GM12878 (cell line): Measurements from ENCODE around the gene CNTNAP2.

ENCODE experiments used
- CBX3 ChIP-seq: fragments of 200-600 bp; sonication (generic); IDR thresholded peaks from 2 replicates; pipeline ENCODE4 v1.6.1; 2016; ENCODE audit warnings: low read depth, borderline replicate concordance
- DPF2 ChIP-seq: fragments of 450-650 bp; IDR thresholded peaks from 2 replicates; pipeline ENCODE4 v1.6.1; 2017; ENCODE audit warnings: mild to moderate bottlenecking
- FOXM1 ChIP-seq: IDR thresholded peaks from 2 replicates; pipeline ENCODE4 v1.6.1; 2012; ENCODE audit warnings: low read depth, mild to moderate bottlenecking, inconsistent platforms, low read length, moderate library complexity
- JUNB ChIP-seq: IDR thresholded peaks from 2 replicates; pipeline ENCODE4 v1.6.1; 2016; ENCODE audit warnings: antibody characterized with exemption, mild to moderate bottlenecking
- NFYA ChIP-seq: IDR thresholded peaks from 2 replicates; pipeline ENCODE4 v1.6.1; 2011; ENCODE audit warnings: low read depth, mild to moderate bottlenecking, low read length, improper control_type of control experiment, borderline replicate concordance
- POLR2A ChIP-seq: IDR thresholded peaks from 2 replicates; pipeline ENCODE4 v1.6.1; 2011; ENCODE audit warnings: low read depth, mild to moderate bottlenecking, low read length
- POLR2AphosphoS2 ChIP-seq: IDR thresholded peaks from 2 replicates; pipeline ENCODE4 v1.6.1; 2011; ENCODE audit warnings: low read depth, mild to moderate bottlenecking, low read length, improper control_type of control experiment, moderate library complexity
- RELA ChIP-seq: fragments of 450-650 bp; IDR thresholded peaks from 2 replicates; pipeline ENCODE4 v1.8.0; 2014; ENCODE audit warnings: borderline replicate concordance; ENCODE audit not compliant: partially characterized antibody
- SUZ12 ChIP-seq: fragments of 200-600 bp; sonication (generic); IDR thresholded peaks from one replicate; pipeline ENCODE4 v1.6.1; 2018; ENCODE audit warnings: antibody characterized with exemption, mild to moderate bottlenecking; ENCODE audit not compliant: unreplicated experiment
- ZNF207 ChIP-seq: fragments of 450-650 bp; IDR thresholded peaks from 2 replicates; pipeline ENCODE4 v1.6.1; 2014; ENCODE audit warnings: antibody characterized with exemption, mild to moderate bottlenecking, borderline replicate concordance
- TF ChIP-seq, protein P1 (sequence below): IDR thresholded peaks from 2 replicates; pipeline ENCODE4 v1.6.1; 2011; ENCODE audit warnings: mild to moderate bottlenecking, low read depth, low read length, moderate library complexity; ENCODE audit not compliant: insufficient replicate concordance
- TF ChIP-seq, protein P2 (sequence below): IDR thresholded peaks from 2 replicates; pipeline ENCODE4 v1.6.1; 2012; ENCODE audit warnings: mild to moderate bottlenecking, low read depth, low read length
- TF ChIP-seq, protein P3 (sequence below), 3 experiments: IDR thresholded peaks in 2 of 3; conservative IDR thresholded peaks in 1 of 3; 2 replicates each; pipeline ENCODE4 v1.5.1; 2011; ENCODE audit warnings: low read depth in 3 of 3, low read length in 3 of 3, mild to moderate bottlenecking in 3 of 3, control low read depth in 2 of 3, moderate library complexity in 2 of 3, inconsistent platforms in 1 of 3, mixed read lengths in 1 of 3; ENCODE audit not compliant: control insufficient read depth in 2 of 3, insufficient read depth in 1 of 3; ENCODE audit errors: extremely low read depth in 1 of 3
- TF ChIP-seq, protein P4 (sequence below): IDR thresholded peaks from 2 replicates; pipeline ENCODE4 v1.6.1; 2011; ENCODE audit warnings: low read depth, low read length, improper control_type of control experiment, borderline replicate concordance

DNA sequence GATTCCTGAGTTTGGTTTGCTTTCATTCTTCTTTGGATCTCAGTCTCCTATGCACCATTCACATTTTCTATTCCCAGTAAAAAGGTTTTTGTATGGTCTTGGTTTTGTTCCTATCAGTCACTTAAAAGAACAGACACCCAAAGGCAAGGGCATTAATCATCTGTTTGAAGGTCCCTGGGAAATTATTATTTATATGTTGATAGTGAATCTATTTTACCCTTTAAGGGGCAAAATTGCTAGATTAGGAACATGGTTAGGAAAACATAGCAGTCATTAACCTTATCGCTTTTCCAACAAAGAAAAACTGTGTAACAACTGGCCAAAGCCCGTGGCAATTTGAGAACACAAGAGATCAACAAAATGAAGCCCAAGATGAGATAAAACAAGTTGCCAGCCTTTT is 1327.3 kb downstream of the CNTNAP2 start:
- TF ChIP-seq FOXM1 (no peak), CBX3 (no peak), POLR2AphosphoS2 (no peak), NFYA (no peak), POLR2A (no peak), RELA (no peak), ZNF207 (no peak), DPF2 (no peak), SUZ12 (no peak), JUNB (no peak)
- TF ChIP-seq, protein P1, sequence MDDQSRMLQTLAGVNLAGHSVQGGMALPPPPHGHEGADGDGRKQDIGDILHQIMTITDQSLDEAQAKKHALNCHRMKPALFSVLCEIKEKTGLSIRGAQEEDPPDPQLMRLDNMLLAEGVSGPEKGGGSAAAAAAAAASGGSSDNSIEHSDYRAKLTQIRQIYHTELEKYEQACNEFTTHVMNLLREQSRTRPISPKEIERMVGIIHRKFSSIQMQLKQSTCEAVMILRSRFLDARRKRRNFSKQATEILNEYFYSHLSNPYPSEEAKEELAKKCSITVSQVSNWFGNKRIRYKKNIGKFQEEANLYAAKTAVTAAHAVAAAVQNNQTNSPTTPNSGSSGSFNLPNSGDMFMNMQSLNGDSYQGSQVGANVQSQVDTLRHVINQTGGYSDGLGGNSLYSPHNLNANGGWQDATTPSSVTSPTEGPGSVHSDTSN = no peak
- TF ChIP-seq, protein P2, sequence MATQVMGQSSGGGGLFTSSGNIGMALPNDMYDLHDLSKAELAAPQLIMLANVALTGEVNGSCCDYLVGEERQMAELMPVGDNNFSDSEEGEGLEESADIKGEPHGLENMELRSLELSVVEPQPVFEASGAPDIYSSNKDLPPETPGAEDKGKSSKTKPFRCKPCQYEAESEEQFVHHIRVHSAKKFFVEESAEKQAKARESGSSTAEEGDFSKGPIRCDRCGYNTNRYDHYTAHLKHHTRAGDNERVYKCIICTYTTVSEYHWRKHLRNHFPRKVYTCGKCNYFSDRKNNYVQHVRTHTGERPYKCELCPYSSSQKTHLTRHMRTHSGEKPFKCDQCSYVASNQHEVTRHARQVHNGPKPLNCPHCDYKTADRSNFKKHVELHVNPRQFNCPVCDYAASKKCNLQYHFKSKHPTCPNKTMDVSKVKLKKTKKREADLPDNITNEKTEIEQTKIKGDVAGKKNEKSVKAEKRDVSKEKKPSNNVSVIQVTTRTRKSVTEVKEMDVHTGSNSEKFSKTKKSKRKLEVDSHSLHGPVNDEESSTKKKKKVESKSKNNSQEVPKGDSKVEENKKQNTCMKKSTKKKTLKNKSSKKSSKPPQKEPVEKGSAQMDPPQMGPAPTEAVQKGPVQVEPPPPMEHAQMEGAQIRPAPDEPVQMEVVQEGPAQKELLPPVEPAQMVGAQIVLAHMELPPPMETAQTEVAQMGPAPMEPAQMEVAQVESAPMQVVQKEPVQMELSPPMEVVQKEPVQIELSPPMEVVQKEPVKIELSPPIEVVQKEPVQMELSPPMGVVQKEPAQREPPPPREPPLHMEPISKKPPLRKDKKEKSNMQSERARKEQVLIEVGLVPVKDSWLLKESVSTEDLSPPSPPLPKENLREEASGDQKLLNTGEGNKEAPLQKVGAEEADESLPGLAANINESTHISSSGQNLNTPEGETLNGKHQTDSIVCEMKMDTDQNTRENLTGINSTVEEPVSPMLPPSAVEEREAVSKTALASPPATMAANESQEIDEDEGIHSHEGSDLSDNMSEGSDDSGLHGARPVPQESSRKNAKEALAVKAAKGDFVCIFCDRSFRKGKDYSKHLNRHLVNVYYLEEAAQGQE = no peak
- TF ChIP-seq, protein P3, sequence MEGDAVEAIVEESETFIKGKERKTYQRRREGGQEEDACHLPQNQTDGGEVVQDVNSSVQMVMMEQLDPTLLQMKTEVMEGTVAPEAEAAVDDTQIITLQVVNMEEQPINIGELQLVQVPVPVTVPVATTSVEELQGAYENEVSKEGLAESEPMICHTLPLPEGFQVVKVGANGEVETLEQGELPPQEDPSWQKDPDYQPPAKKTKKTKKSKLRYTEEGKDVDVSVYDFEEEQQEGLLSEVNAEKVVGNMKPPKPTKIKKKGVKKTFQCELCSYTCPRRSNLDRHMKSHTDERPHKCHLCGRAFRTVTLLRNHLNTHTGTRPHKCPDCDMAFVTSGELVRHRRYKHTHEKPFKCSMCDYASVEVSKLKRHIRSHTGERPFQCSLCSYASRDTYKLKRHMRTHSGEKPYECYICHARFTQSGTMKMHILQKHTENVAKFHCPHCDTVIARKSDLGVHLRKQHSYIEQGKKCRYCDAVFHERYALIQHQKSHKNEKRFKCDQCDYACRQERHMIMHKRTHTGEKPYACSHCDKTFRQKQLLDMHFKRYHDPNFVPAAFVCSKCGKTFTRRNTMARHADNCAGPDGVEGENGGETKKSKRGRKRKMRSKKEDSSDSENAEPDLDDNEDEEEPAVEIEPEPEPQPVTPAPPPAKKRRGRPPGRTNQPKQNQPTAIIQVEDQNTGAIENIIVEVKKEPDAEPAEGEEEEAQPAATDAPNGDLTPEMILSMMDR (IDR thresholded peaks at IDR 0.05 in 2 of 3, conservative IDR thresholded peaks at IDR 0.05 in 1 of 3; ENCODE audit: control insufficient read depth in 2 of 3, extremely low read depth in 1 of 3, insufficient read depth in 1 of 3, low read depth in 3 of 3, low read length in 3 of 3) = no peak
- TF ChIP-seq, protein P4, sequence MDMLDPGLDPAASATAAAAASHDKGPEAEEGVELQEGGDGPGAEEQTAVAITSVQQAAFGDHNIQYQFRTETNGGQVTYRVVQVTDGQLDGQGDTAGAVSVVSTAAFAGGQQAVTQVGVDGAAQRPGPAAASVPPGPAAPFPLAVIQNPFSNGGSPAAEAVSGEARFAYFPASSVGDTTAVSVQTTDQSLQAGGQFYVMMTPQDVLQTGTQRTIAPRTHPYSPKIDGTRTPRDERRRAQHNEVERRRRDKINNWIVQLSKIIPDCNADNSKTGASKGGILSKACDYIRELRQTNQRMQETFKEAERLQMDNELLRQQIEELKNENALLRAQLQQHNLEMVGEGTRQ = no peak
